OCI-LY1 (cell line): ENCODE measurements around the gene SPEM3.

Experiments used
- H2AFZ ChIP-seq: fragments of 200-600 bp; sonication (generic), shearing (Covaris generic); 2 replicates; pipeline ENCODE4 v1.6.0; 2014; ENCODE audit warnings: antibody characterized with exemption, mild to moderate bottlenecking, low read length
- H3F3A ChIP-seq: fragments of 200-600 bp; sonication (generic), shearing (Covaris generic); 2 replicates; pipeline ENCODE4 v1.6.0; 2014; ENCODE audit warnings: mild to moderate bottlenecking, antibody characterized with exemption, low read length, moderate library complexity; ENCODE audit not compliant: insufficient read depth
- H3K27ac ChIP-seq: fragments of 200-600 bp; sonication (generic); 2 replicates; pipeline ENCODE4 v1.5.1; 2014; ENCODE audit warnings: low read length, mixed run types, mild to moderate bottlenecking, low read depth; ENCODE audit not compliant: poor library complexity, severe bottlenecking
- H3K27me3 ChIP-seq: fragments of 200-600 bp; sonication (generic); 2 replicates; pipeline ENCODE4 v1.6.0; 2014; ENCODE audit warnings: antibody characterized with exemption, mild to moderate bottlenecking, low read length, moderate library complexity; ENCODE audit not compliant: insufficient read depth
- H3K36me3 ChIP-seq: fragments of 200-600 bp; sonication (generic); 2 replicates; pipeline ENCODE4 v1.6.1; 2014; ENCODE audit warnings: mild to moderate bottlenecking, antibody characterized with exemption, low read length, moderate library complexity, mixed read lengths; ENCODE audit not compliant: insufficient read depth
- H3K4me1 ChIP-seq: fragments of 200-600 bp; sonication (generic); 2 replicates; pipeline ENCODE4 v1.5.1; 2014; ENCODE audit warnings: mild to moderate bottlenecking, low read length, moderate library complexity; ENCODE audit not compliant: insufficient read depth, severe bottlenecking
- H3K4me2 ChIP-seq: fragments of 200-600 bp; sonication (generic), shearing (Covaris generic); 2 replicates; pipeline ENCODE4 v1.6.1; 2014; ENCODE audit warnings: low read length
- H3K4me3 ChIP-seq: fragments of 200-600 bp; sonication (generic); 2 replicates; pipeline ENCODE4 v1.5.1; 2014; ENCODE audit warnings: low read length, low read depth, mild to moderate bottlenecking, mixed read lengths; ENCODE audit not compliant: poor library complexity, severe bottlenecking
- H3K79me2 ChIP-seq: fragments of 200-600 bp; shearing (Covaris generic); 2 replicates; pipeline ENCODE4 v1.6.1; 2016; ENCODE audit warnings: mixed run types, low read length, mixed read lengths; ENCODE audit not compliant: insufficient read depth
- H3K9ac ChIP-seq: fragments of 200-600 bp; sonication (generic), shearing (Covaris generic); 2 replicates; pipeline ENCODE4 v1.6.1; 2014; ENCODE audit warnings: mild to moderate bottlenecking, low read length, mixed read lengths
- H3K9me2 ChIP-seq: fragments of 200-600 bp; sonication (generic), shearing (Covaris generic); 2 replicates; pipeline ENCODE4 v1.6.1; 2014; ENCODE audit warnings: low read depth, mild to moderate bottlenecking, low read length, mixed read lengths
- H3K9me3 ChIP-seq: fragments of 200-600 bp; shearing (Covaris generic); 2 replicates; pipeline ENCODE4 v1.6.1; 2014; ENCODE audit warnings: low read length, mixed read lengths
- H4K20me1 ChIP-seq: fragments of 200-600 bp; sonication (generic), shearing (Covaris generic); 2 replicates; pipeline ENCODE4 v1.6.0; 2016; ENCODE audit warnings: mild to moderate bottlenecking, low read length; ENCODE audit not compliant: insufficient read depth
- EZH2 ChIP-seq: fragments of 200-600 bp; sonication (generic), shearing (Covaris generic); IDR thresholded peaks from 2 replicates; pipeline ENCODE4 v1.8.0; 2017; ENCODE audit warnings: borderline replicate concordance, mixed run types, mild to moderate bottlenecking, antibody characterized with exemption, low read length, moderate library complexity, mixed read lengths
- TF ChIP-seq, protein P1 (sequence below): fragments of 200-600 bp; sonication (generic), shearing (Covaris generic); IDR thresholded peaks from 2 replicates; pipeline ENCODE4 v1.5.1; 2017; ENCODE audit warnings: mild to moderate bottlenecking, antibody characterized with exemption, low read length, moderate library complexity, mixed read lengths

SPEM3 gene

DNA sequence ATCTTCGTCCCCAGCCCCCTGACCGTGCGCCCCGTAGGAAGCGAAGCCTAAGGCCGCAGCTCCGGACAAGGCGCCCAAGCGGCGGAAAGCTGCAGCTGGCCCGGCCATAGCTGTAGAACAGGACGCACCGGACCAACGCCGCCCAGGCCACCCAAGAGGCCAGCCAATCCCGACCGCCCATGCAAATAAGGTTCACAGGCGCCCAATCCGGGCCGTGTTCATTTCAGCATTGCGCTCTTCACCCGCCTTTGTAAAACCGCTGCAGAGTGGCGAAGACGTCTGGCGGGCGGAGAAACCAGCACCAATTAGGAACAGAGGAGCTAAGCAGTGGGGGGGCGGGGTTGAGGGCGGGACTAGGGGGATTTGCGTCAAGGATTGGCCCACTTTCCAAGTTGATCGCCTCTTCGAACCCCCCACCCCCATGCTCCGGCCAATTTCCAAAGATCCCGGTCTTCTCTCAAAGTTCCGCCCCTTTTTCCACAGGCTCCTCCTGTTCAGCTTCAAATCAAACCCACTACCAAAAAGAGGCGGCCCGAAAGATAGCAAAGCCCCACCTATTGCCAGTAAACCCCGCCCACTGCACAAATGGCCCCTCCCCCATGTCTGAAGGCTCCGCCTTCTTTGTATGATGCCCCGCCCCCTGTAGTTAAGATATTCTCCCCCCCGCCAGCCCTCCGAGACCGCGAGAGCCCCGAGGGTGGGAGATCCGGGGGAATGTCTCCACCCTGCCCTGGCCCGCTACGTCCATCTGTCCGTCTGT lies 24.5 kb upstream of the SPEM3 start, which contains the start of gene TMEM256:
Gene TMEM256 (minus strand): TSS at position 121 of the 760 bp plus-strand sequence. CDS start 13 bp downstream, at position 108.
- no peaks in the 10 kb centered on the region for H3K9me3 ChIP-seq
- H3K4me1 ChIP-seq = peaks cover 15% of the 10 kb centered on the region
- H3K27ac ChIP-seq = no peak within 1 kb of the TSS
- H3K4me3 ChIP-seq = peak within 1 kb of the TSS; percentile 77
- peaks cover 9% of the 10 kb centered on the region for H3K27me3 ChIP-seq
- no peak within 1 kb of the TSS for H2AFZ ChIP-seq
- 0 out of 2 replicates have a peak, but pooled peaks cover 3% of the 10 kb centered on the region for H3F3A ChIP-seq
- no peaks in the 10 kb centered on the region for H3K9me2 ChIP-seq
- H3K79me2 ChIP-seq = no peaks in the 10 kb centered on the region
- no peak for TF ChIP-seq EZH2
- TF ChIP-seq, protein P1, sequence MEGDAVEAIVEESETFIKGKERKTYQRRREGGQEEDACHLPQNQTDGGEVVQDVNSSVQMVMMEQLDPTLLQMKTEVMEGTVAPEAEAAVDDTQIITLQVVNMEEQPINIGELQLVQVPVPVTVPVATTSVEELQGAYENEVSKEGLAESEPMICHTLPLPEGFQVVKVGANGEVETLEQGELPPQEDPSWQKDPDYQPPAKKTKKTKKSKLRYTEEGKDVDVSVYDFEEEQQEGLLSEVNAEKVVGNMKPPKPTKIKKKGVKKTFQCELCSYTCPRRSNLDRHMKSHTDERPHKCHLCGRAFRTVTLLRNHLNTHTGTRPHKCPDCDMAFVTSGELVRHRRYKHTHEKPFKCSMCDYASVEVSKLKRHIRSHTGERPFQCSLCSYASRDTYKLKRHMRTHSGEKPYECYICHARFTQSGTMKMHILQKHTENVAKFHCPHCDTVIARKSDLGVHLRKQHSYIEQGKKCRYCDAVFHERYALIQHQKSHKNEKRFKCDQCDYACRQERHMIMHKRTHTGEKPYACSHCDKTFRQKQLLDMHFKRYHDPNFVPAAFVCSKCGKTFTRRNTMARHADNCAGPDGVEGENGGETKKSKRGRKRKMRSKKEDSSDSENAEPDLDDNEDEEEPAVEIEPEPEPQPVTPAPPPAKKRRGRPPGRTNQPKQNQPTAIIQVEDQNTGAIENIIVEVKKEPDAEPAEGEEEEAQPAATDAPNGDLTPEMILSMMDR = no peak
- no peaks in the 10 kb centered on the region for H4K20me1 ChIP-seq
- peak within 1 kb of the TSS; percentile 85 for H3K4me2 ChIP-seq
- H3K36me3 ChIP-seq = no peaks in the 10 kb centered on the region
- peak within 1 kb of the TSS; percentile 78 for H3K9ac ChIP-seq

DNA sequence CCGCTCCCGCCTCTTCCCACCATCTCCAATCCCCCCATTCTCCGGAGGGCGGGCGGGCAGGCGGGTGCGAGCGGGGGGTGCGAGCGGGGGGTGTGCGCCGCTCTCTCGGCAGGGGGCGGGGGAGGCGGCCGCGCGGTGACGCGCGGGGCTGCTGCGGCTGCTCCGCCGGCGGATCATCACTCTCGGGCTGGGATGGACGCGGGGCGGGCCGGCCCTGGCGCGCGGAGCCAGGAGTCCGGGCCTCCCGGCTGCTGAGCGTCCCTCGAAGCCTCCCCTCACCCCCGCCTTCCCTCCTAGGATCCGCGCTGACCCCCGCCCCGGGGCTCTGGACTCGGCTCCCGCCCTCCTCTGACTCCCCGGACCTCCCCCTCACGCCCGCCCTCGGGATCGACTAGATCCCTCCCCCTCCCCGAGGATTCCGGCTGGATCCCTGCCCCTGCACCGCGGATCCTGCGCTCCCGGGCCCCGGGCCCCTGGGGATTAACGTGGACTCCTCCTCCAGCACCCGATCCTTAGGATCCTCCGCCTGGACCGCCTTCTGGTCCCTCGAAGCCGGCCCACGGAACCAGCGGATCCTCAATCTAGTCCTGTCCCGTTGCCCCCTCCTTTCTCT lies 23.8 kb upstream of the SPEM3 start:
- no peaks in the 10 kb centered on the region for H3K9me3 ChIP-seq
- peaks cover 9% of the 10 kb centered on the region for H3K27me3 ChIP-seq
- no peak for TF ChIP-seq EZH2
- TF ChIP-seq, protein P1 = no peak
- no peaks in the 10 kb centered on the region for H4K20me1 ChIP-seq
- H3K79me2 ChIP-seq = no peaks in the 10 kb centered on the region
- H3K27ac ChIP-seq = no peak overlapping the region
- no peak overlapping the region for H2AFZ ChIP-seq
- H3K36me3 ChIP-seq = no peaks in the 10 kb centered on the region
- H3K4me1 ChIP-seq = peaks cover 15% of the 10 kb centered on the region
- peak overlapping the region; percentile 65 for H3K4me2 ChIP-seq
- H3F3A ChIP-seq = 0 out of 2 replicates have a peak, but pooled peaks cover 3% of the 10 kb centered on the region
- H3K9me2 ChIP-seq = no peaks in the 10 kb centered on the region
- peak overlapping the region; percentile 77 for H3K4me3 ChIP-seq
- peak overlapping the region; percentile 48; the same call in 1 of the 2 replicates for H3K9ac ChIP-seq

DNA sequence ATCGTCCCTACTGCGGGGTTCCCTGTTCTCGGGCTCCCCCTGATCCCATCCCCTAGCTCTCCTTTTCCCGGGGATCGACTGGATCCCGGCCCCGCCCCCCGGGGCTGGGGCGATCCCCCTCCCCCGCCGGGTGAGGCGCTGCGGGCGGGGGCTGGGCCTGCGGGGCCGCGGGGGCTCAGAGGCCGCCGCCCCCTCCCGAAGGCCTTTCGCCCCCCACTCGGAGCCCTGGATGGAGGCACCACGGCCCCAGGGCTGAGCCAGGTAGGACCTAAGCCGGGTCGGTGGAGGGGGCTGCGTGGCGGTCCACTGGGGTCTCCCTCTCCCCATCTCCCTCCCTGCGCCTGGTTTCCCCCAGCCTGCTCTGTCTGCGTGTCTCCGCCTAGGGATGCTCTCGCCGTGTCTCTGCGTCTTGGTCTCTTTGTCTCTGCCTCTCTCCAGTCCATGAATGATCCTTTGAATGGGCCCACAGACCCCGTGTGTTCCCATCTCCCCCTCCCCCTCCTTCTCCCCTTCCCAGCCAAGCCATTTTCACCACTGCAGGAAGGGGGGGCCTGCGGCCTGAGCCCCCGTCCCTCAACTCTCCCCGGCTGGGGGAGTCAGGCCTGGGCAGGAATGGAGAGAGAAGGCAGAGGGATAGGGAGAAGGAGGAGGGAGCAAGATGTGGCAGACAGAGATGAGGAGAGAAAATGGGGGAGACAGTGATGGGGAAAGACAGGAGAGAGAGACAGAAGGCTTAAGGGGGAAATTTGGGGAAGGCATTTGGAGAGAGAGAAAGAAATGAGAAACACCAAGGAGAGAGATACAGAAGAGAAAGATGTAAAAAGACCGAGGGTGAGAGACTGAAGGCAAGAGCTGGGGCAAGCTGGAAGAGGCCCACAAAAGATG lies 23.1 kb upstream of the SPEM3 start:
- H3K27ac ChIP-seq = no peak overlapping the region
- H3K4me3 ChIP-seq = peak overlapping the region; percentile 77
- H3K79me2 ChIP-seq = no peaks in the 10 kb centered on the region
- H3F3A ChIP-seq = 0 out of 2 replicates have a peak, but pooled peaks cover 3% of the 10 kb centered on the region
- no peak overlapping the region for H2AFZ ChIP-seq
- peaks cover 9% of the 10 kb centered on the region for H3K27me3 ChIP-seq
- no peak for TF ChIP-seq EZH2
- TF ChIP-seq, protein P1 = no peak
- no peaks in the 10 kb centered on the region for H3K36me3 ChIP-seq
- H3K9me3 ChIP-seq = no peaks in the 10 kb centered on the region
- no peak overlapping the region; the same call in 1 of the 2 replicates for H3K9ac ChIP-seq
- H3K9me2 ChIP-seq = no peaks in the 10 kb centered on the region
- H4K20me1 ChIP-seq = no peaks in the 10 kb centered on the region
- peak overlapping the region; percentile 65 for H3K4me2 ChIP-seq
- H3K4me1 ChIP-seq = peaks cover 15% of the 10 kb centered on the region
